H1 (cell line): ENCODE measurements around the gene FAM53B. TPM values are rescaled to one million over a fixed set of nuclear protein-coding genes. Genes with fewer than 3 reads are reported as not detected.

Source experiments
- CTCF ChIA-PET: fragments of 300-600 bp; sonication (Branson Sonifier 250); formaldehyde crosslinking; loops from one replicate; lab custom pipeline; 2021; ENCODE audit not compliant: partially characterized antibody; lab: Charles Lee
- POLR2A ChIA-PET: fragments of 300-600 bp; sonication (Branson Sonifier 250); formaldehyde crosslinking; loops from one replicate; lab custom pipeline; 2021; ENCODE audit warnings: inconsistent platforms; ENCODE audit not compliant: partially characterized antibody; lab: Charles Lee
- DNase-seq, 2 experiments: peaks; one replicate each; pipeline versions ENCODE4 v3.0.0 to v3.0.0-alpha.2; 2010 to 2022; ENCODE audit warnings: low spot score in 2 of 2, low read depth in 1 of 2, mixed read lengths in 1 of 2
- FAIRE-seq: peaks from 2 replicates; lab custom pipeline; 2011; peaks lifted over from hg19 to GRCh38; lab: Jason Lieb, UNC
- H2AFZ ChIP-seq: 2 replicates; pipeline ENCODE4 v1.8.1; 2012; ENCODE audit warnings: low read length, inconsistent platforms
- H2AK5ac ChIP-seq: 2 replicates; pipeline ENCODE4 v1.6.1; 2013; ENCODE audit warnings: low read depth, low read length
- H2BK120ac ChIP-seq: replicated peaks from 2 replicates; pipeline ENCODE3; 2013; ENCODE audit warnings: low read depth, low read length, inconsistent platforms
- H2BK12ac ChIP-seq: 2 replicates; pipeline ENCODE4 v1.6.1; 2013; ENCODE audit warnings: low read depth, low read length
- H2BK15ac ChIP-seq: 2 replicates; pipeline ENCODE4 v1.6.1; 2013; ENCODE audit warnings: low read length
- H2BK20ac ChIP-seq: 2 replicates; pipeline ENCODE4 v1.6.1; 2013; ENCODE audit warnings: low read length
- H2BK5ac ChIP-seq: 2 replicates; pipeline ENCODE4 v1.6.1; 2013; ENCODE audit warnings: low read depth, low read length
- H3K14ac ChIP-seq: 2 replicates; pipeline ENCODE4 v1.6.1; 2013; ENCODE audit warnings: inconsistent platforms; ENCODE audit not compliant: insufficient read length
- H3K18ac ChIP-seq: 2 replicates; pipeline ENCODE4 v1.6.1; 2013; ENCODE audit warnings: low read length; ENCODE audit errors: extremely low read depth
- H3K23ac ChIP-seq: 2 replicates; pipeline ENCODE4 v1.6.1; 2013; ENCODE audit warnings: inconsistent platforms; ENCODE audit not compliant: insufficient read length
- H3K23me2 ChIP-seq: 2 replicates; pipeline ENCODE4 v1.6.1; 2013; ENCODE audit warnings: low read depth, low read length
- H3K27ac ChIP-seq: 2 replicates; pipeline ENCODE4 v1.6.1; 2011; ENCODE audit warnings: low read depth, low read length, inconsistent platforms
- H3K27me3 ChIP-seq, 4 experiments: replicated peaks in 1 of 4; 1 replicate in 1 of 4; 2 replicates in 3 of 4; pipeline versions ENCODE4 v1.6.1 to v1.8.1; 2011 to 2013; ENCODE audit warnings: low read length in 3 of 4, mild to moderate bottlenecking in 3 of 4, inconsistent platforms in 2 of 4, mixed read lengths in 2 of 4, moderate library complexity in 1 of 4; ENCODE audit not compliant: control insufficient read depth in 3 of 4, insufficient read depth in 3 of 4; ENCODE audit errors: extremely low read depth in 1 of 4
- H3K36me3 ChIP-seq, 4 experiments: 2 replicates each; pipeline versions ENCODE4 v1.6.1 to v1.8.1; 2011 to 2013; ENCODE audit warnings: mild to moderate bottlenecking in 4 of 4, low read length in 3 of 4, moderate library complexity in 2 of 4, control low read depth in 1 of 4, inconsistent platforms in 1 of 4; ENCODE audit not compliant: insufficient read depth in 4 of 4, control insufficient read depth in 2 of 4
- H3K4ac ChIP-seq: replicated peaks from 2 replicates; pipeline ENCODE3; 2013; ENCODE audit warnings: low read length, low read depth, mixed read lengths, inconsistent platforms; ENCODE audit not compliant: insufficient read length
- H3K4me1 ChIP-seq, 4 experiments: replicated peaks in 1 of 4; 1 replicate in 1 of 4; 2 replicates in 3 of 4; pipeline versions ENCODE4 v1.6.1 to v1.8.1; 2011 to 2013; ENCODE audit warnings: low read length in 3 of 4, inconsistent platforms in 2 of 4, mixed read lengths in 1 of 4; ENCODE audit not compliant: insufficient read depth in 4 of 4, control insufficient read depth in 3 of 4
- H3K4me2 ChIP-seq, 2 experiments: 2 replicates each; pipeline versions ENCODE4 v1.6.1 to v1.8.1; 2011 to 2013; ENCODE audit warnings: low read depth in 2 of 2, low read length in 2 of 2, control low read depth in 1 of 2, inconsistent platforms in 1 of 2, mild to moderate bottlenecking in 1 of 2; ENCODE audit not compliant: insufficient read depth in 1 of 2
- H3K4me3 ChIP-seq, 4 experiments: fragments of 200-600, 300-600 bp in 1 of 4; sonication (generic), shearing (Covaris generic), sonication (Bioruptor Twin) in 1 of 4; 2 replicates each; pipeline versions ENCODE4 v1.5.1 to v1.8.1; 2011 to 2016; ENCODE audit warnings: low read length in 4 of 4, low read depth in 3 of 4, control low read depth in 2 of 4, inconsistent platforms in 2 of 4, mild to moderate bottlenecking in 2 of 4, mixed read lengths in 1 of 4, moderate library complexity in 1 of 4; ENCODE audit not compliant: insufficient read depth in 2 of 4; ENCODE audit errors: extremely low read depth in 1 of 4
- H3K56ac ChIP-seq: replicated peaks from 2 replicates; pipeline ENCODE3; 2013; ENCODE audit warnings: low read depth, mild to moderate bottlenecking, mixed read lengths, low read length, inconsistent platforms; ENCODE audit not compliant: insufficient read length
- H3K79me1 ChIP-seq: 2 replicates; pipeline ENCODE4 v1.6.1; 2013; ENCODE audit warnings: low read depth, low read length, control low read depth
- H3K79me2 ChIP-seq, 2 experiments: 2 replicates each; pipeline versions ENCODE4 v1.6.1 to v1.8.1; 2012 to 2013; ENCODE audit warnings: low read length in 2 of 2, mild to moderate bottlenecking in 2 of 2, inconsistent platforms in 1 of 2; ENCODE audit not compliant: insufficient read depth in 2 of 2, control insufficient read depth in 1 of 2
- H3K9ac ChIP-seq, 4 experiments: replicated peaks in 1 of 4; 1 replicate in 1 of 4; 2 replicates in 3 of 4; pipeline versions ENCODE4 v1.6.1 to v1.8.1; 2011 to 2013; ENCODE audit warnings: low read depth in 3 of 4, low read length in 3 of 4, control low read depth in 2 of 4, mild to moderate bottlenecking in 2 of 4, moderate library complexity in 2 of 4, inconsistent platforms in 1 of 4; ENCODE audit errors: extremely low read depth in 1 of 4
- H3K9me3 ChIP-seq, 2 experiments: 2 replicates each; pipeline versions ENCODE4 v1.6.1 to v1.8.1; 2012 to 2013; ENCODE audit warnings: mild to moderate bottlenecking in 2 of 2, moderate library complexity in 2 of 2, control low read depth in 1 of 2, inconsistent platforms in 1 of 2, low read depth in 1 of 2, low read length in 1 of 2, mixed read lengths in 1 of 2; ENCODE audit not compliant: insufficient read depth in 2 of 2
- H4K20me1 ChIP-seq, 2 experiments: replicated peaks in 1 of 2; 2 replicates each; pipeline versions ENCODE3 to v1.8.1; 2011 to 2013; ENCODE audit warnings: inconsistent platforms in 2 of 2, low read length in 2 of 2, mild to moderate bottlenecking in 1 of 2; ENCODE audit not compliant: insufficient read depth in 2 of 2, control insufficient read depth in 1 of 2
- H4K5ac ChIP-seq: 2 replicates; pipeline ENCODE4 v1.6.1; 2013; ENCODE audit warnings: low read length, low read depth, mixed read lengths, inconsistent platforms; ENCODE audit not compliant: insufficient read length
- H4K8ac ChIP-seq: 2 replicates; pipeline ENCODE4 v1.8.0; 2013; ENCODE audit warnings: mild to moderate bottlenecking, moderate library complexity, low read length, inconsistent platforms; ENCODE audit not compliant: insufficient read depth; ENCODE audit errors: extremely low read depth
- H4K91ac ChIP-seq: replicated peaks from 2 replicates; pipeline ENCODE3; 2013; ENCODE audit warnings: low read length, mixed read lengths, inconsistent platforms; ENCODE audit not compliant: insufficient read length
- KDM4A ChIP-seq: IDR thresholded peaks from one replicate; pipeline ENCODE4 v1.7.1; 2012; ENCODE audit warnings: low read depth, mild to moderate bottlenecking, moderate library complexity, low read length, inconsistent platforms; ENCODE audit not compliant: severe bottlenecking
- WGBS, 2 experiments: shearing (Covaris generic) in 1 of 2; methylation state at CpG; one replicate each; pipeline versions ENCODE4 v1.1.6 to v1.1.7; 2013 to 2015; ENCODE audit warnings: low lambda C conversion rate in 2 of 2, mixed read lengths in 2 of 2, inconsistent platforms in 1 of 2, low coverage in 1 of 2, missing lambda C conversion rate in 1 of 2; ENCODE audit not compliant: insufficient replicate concordance in 2 of 2, insufficient coverage in 1 of 2, insufficient read length in 1 of 2; ENCODE audit errors: extremely low coverage in 1 of 2, missing lambda C conversion rate in 1 of 2; 5-methylcytosine and 5-hydroxymethylcytosine counted together
- polyA plus RNA-seq, 7 experiments: library from polyadenylated mRNA; depleted of rRNA in 3 of 7; stranded (reverse) in 5 of 7; unstranded in 2 of 7; fragments of >200 nt in 5 of 7; fragments of 200-250 nt in 2 of 7; gene quantifications; 1 replicate in 5 of 7; 2 replicates in 1 of 7; 4 replicates in 1 of 7; pipeline versions ENCODE4 v1.2.1 to v1.2.3, GENCODE V29; 2011 to 2013; ENCODE audit warnings: missing spikeins in 2 of 7, mixed read lengths in 2 of 7
- total RNA-seq: library from RNA; stranded (reverse); fragmentation: NEBNext Ultra II Directional; extraction: Animal tissue kit (Norgen Biotek cat#: 25700); gene quantifications from 2 replicates; pipeline ENCODE4 v1.2.1, GENCODE V29; 2021

The FAM53B gene
- total and polyA plus RNA-seq, 2 of the 8 experiments (the other 6 are each of a cell fraction or from before 2014, with no cell fraction given) = 5.3 to 14.4 TPM

- WGBS, 2 experiments = 83% methylated on average over 6 of the region's 6 CpGs; no CpG with 5 or more reads in 1 of the 2 experiments
- H4K20me1 ChIP-seq = peaks cover 3 to 12% of the 10 kb centered on the region in 2 experiments
Observed at GRCh38 chr10:124701435-124701834, 42.7 kb downstream of the FAM53B start.

More at GRCh38 chr10:124701435-124701834, 42.7 kb downstream of the FAM53B start:
- no peak overlapping the region for H3K4me3 ChIP-seq
- no peak overlapping the region for H3K18ac ChIP-seq
- H2BK120ac ChIP-seq = no peak overlapping the region
- no peak overlapping the region for H2BK20ac ChIP-seq
- no peak overlapping the region for H2AFZ ChIP-seq
- H3K14ac ChIP-seq = no peak overlapping the region
- no peak overlapping the region for H3K27ac ChIP-seq
- TF ChIP-seq KDM4A = no peak
- ChIA-PET CTCF (interaction anchor here (1.0 to 1.5 kb wide), 5 partner anchors 12 to 56 kb away, joined by 3 to 4 read pairs (median 3); no protein-coding TSS in a partner anchor), POLR2A (interaction anchor here (1.2 kb wide), 1 partner anchor 40 kb away, joined by 3 read pairs; no protein-coding TSS in a partner anchor)
- no peak overlapping the region for H3K23ac ChIP-seq
- FAIRE-seq (no peak), DNase-seq (no peak)
- no peak overlapping the region for H4K5ac ChIP-seq
- H3K9ac ChIP-seq = no peak overlapping the region
- no peaks in the 10 kb centered on the region for H3K79me2 ChIP-seq
- H2BK5ac ChIP-seq = no peak overlapping the region
- H3K4me1 ChIP-seq = peaks cover 0 to 13% (median 8%) of the 10 kb centered on the region in 4 experiments; a peak in 5 of 7 replicates
- no peak overlapping the region for H2BK15ac ChIP-seq
- H3K23me2 ChIP-seq = no peaks in the 10 kb centered on the region
- H3K36me3 ChIP-seq = no peaks in the 10 kb centered on the region
- H2AK5ac ChIP-seq = no peak overlapping the region
- H2BK12ac ChIP-seq = no peak overlapping the region
- H3K27me3 ChIP-seq = no peaks in the 10 kb centered on the region
- H3K9me3 ChIP-seq = no peaks in the 10 kb centered on the region
- no peak overlapping the region for H4K8ac ChIP-seq
- 0 out of 2 replicates have a peak, but pooled peaks cover 6% of the 10 kb centered on the region for H3K79me1 ChIP-seq
- no peak overlapping the region for H3K56ac ChIP-seq
- H3K4ac ChIP-seq = no peak overlapping the region
- no peak overlapping the region for H3K4me2 ChIP-seq
- no peak overlapping the region for H4K91ac ChIP-seq
